Right lobe of liver (tissue), 6 donors: ENCODE measurements around the gene EXOC2. TPM values are rescaled to one million over a fixed set of nuclear protein-coding genes. Genes with fewer than 3 reads are reported as not detected.

Experiments
- ATAC-seq, 4 donors: fragments of 200-7000 bp; cut with Tn5 transposase; one replicate each; pipeline ENCODE4 v1.9.1; 2020; ENCODE audit warnings: mild to moderate bottlenecking in 4 of 4, moderate library complexity in 4 of 4
- DNase-seq, 3 donors: peaks; one replicate each; pipeline ENCODE4 v3.0.0-alpha.2; 2020
- H3K27ac ChIP-seq, 3 donors: fragments of 200-600 bp; one replicate each; pipeline ENCODE4 v1.8.0; 2022
- H3K27me3 ChIP-seq, 2 donors: fragments of 200-600 bp; one replicate each; pipeline ENCODE4 v1.8.0; 2022
- H3K36me3 ChIP-seq, 4 donors: fragments of 200-600 bp; sonication (generic) in 1 of 4; one replicate each; pipeline versions ENCODE4 v1.5.1 to v1.8.0; 2017 to 2022; ENCODE audit warnings: control low read depth in 1 of 4
- H3K4me1 ChIP-seq, 4 donors: fragments of 200-600 bp; sonication (generic) in 1 of 4; one replicate each; pipeline versions ENCODE4 v1.5.1 to v1.8.0; 2017 to 2022; ENCODE audit warnings: control low read depth in 1 of 4
- H3K4me3 ChIP-seq, 3 donors: fragments of 200-600 bp; one replicate each; pipeline ENCODE4 v1.8.0; 2022
- H3K9me3 ChIP-seq, 4 donors: fragments of 200-600 bp; sonication (generic) in 1 of 4; one replicate each; pipeline versions ENCODE4 v1.5.1 to v1.8.0; 2017 to 2022; ENCODE audit warnings: control low read depth in 1 of 4
- POLR2A ChIP-seq: fragments of 450-650 bp; IDR thresholded peaks from one replicate; pipeline ENCODE4 v1.6.1; 2017; ENCODE audit warnings: antibody characterized with exemption, mild to moderate bottlenecking
- WGBS: methylation state at CpG from one replicate; pipeline ENCODE4 v1.1.6; 2018; ENCODE audit warnings: low coverage, low lambda C conversion rate; ENCODE audit not compliant: insufficient coverage; ENCODE audit errors: missing lambda C conversion rate; 5-methylcytosine and 5-hydroxymethylcytosine counted together
- intact Hi-C, 2 donors: fragments of 100-400 bp; cut with DNase I; formaldehyde crosslinking; loops; one replicate each; pipeline versions ENCODE4 v1.11.2 to v1.14.1; 2022
- total RNA-seq, 6 experiments: library from RNA; depleted of rRNA in 2 of 6; stranded (reverse); fragments of >200 nt in 2 of 6; fragmentation: NEBNext Ultra II Directional in 3 of 6; extraction: Animal tissue kit (Norgen Biotek cat#: 25700) in 3 of 6; gene quantifications; one replicate each; pipeline versions ENCODE4 v1.1.0 to v1.2.4, GENCODE V29; 2016 to 2023
- TF ChIP-seq, protein P1 (sequence below), 4 donors: fragments of 200-600 bp in 3 of 4; fragments of 450-650 bp in 1 of 4; IDR thresholded peaks; one replicate each; pipeline versions ENCODE4 v1.5.1 to v1.8.0; 2016 to 2022; ENCODE audit warnings: antibody characterized with exemption in 4 of 4, mild to moderate bottlenecking in 2 of 4
- donor health status: DM: no; HTN: yes; CAD: no.
- donor health status: DM: no; HTN: no; CAD: no.
- donor health status: DM: no; HTN: no; CAD: no.
- donor health status: DM: no; HTN: yes; CAD: no.
- donor health status: DM: no; HTN: yes; CAD: no.

EXOC2 gene
- total RNA-seq, 6 experiments from 2014 or later: 7.1 to 12.8 (median 10.5) TPM

DNA sequence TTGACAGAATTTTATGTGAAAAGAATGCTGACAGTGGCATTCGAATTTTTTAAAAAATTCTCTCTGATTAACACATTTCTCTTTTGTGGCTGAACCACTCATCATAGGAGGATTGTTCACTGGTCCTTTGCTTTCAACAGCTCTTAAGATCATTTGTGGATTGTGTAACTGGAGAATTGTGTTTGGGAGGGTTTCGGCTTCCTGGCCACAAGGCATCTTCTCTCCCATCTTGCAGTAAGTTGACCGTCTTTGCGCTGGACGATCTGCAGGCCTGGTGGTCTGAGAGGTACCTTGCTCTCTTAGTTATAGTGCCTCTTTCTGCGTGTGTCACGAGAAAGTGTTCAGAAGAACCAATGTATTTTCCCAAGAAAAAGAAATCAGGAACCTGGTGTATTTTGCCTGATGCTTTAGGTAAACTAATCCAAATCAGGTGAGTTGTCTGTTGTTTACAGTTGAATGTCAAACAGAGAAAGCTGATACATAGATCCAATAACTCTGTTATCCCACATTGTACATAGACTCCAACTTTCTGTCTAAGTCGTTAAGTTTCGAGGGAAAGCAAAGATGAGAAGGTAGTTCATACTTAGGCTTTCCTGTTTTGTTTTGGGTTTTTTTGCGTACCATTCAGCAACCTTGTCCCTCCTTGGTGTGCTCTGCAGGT lies 14.8 kb upstream of the EXOC2 start:
- intact Hi-C loops: no loop called here
- no peak for ATAC-seq
- H3K27ac ChIP-seq: no peak overlapping the region
- H3K4me1 ChIP-seq: peaks cover 0 to 10% (median 3%) of the 10 kb centered on the region in 4 donors
- H3K36me3 ChIP-seq: no peaks in the 10 kb centered on the region
- no peaks in the 10 kb centered on the region for H3K27me3 ChIP-seq
- H3K9me3 ChIP-seq: no peaks in the 10 kb centered on the region
- 76% methylated on average over 10 of the region's 10 CpGs for WGBS
- H3K4me3 ChIP-seq: no peak overlapping the region
- TF ChIP-seq, protein P1, sequence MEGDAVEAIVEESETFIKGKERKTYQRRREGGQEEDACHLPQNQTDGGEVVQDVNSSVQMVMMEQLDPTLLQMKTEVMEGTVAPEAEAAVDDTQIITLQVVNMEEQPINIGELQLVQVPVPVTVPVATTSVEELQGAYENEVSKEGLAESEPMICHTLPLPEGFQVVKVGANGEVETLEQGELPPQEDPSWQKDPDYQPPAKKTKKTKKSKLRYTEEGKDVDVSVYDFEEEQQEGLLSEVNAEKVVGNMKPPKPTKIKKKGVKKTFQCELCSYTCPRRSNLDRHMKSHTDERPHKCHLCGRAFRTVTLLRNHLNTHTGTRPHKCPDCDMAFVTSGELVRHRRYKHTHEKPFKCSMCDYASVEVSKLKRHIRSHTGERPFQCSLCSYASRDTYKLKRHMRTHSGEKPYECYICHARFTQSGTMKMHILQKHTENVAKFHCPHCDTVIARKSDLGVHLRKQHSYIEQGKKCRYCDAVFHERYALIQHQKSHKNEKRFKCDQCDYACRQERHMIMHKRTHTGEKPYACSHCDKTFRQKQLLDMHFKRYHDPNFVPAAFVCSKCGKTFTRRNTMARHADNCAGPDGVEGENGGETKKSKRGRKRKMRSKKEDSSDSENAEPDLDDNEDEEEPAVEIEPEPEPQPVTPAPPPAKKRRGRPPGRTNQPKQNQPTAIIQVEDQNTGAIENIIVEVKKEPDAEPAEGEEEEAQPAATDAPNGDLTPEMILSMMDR (IDR thresholded peaks at IDR 0.05): no peak
- TF ChIP-seq POLR2A: no peak
- DNase-seq: no peak

DNA sequence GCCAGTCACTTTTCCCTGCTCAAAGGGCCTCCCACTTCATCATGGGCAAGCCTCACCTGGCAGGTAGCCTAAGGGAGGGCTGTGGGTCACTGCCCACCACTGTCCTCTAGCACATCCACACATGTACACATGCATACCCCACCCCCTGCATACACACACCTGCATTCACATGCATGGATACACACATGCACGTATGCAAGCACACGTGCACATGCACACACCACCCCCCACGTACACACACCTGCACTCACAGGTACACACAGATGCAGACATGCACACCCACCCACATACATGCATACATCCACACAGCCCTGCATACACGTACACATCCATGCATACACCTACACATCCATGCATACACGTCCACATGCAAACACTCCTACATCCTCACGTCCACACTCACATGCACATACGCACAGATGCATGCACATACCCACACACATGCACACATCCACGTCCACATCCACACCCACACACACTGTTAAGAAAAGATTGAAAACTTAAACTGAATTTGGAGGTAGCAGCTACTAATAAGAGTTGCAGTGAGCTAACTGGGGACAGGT lies 14.0 kb upstream of the EXOC2 start:
- H3K36me3 ChIP-seq: no peaks in the 10 kb centered on the region
- TF ChIP-seq POLR2A: no peak
- TF ChIP-seq, protein P1 (IDR thresholded peaks at IDR 0.05): no peak
- H3K4me3 ChIP-seq: no peak overlapping the region
- ATAC-seq (no peak), DNase-seq (no peak)
- peaks cover 0 to 10% (median 3%) of the 10 kb centered on the region in 4 donors for H3K4me1 ChIP-seq
- H3K27me3 ChIP-seq: no peaks in the 10 kb centered on the region
- H3K27ac ChIP-seq: no peak overlapping the region
- H3K9me3 ChIP-seq: no peaks in the 10 kb centered on the region
- 74% methylated on average over 8 of the region's 8 CpGs for WGBS
- intact Hi-C loops: no loop called here

DNA sequence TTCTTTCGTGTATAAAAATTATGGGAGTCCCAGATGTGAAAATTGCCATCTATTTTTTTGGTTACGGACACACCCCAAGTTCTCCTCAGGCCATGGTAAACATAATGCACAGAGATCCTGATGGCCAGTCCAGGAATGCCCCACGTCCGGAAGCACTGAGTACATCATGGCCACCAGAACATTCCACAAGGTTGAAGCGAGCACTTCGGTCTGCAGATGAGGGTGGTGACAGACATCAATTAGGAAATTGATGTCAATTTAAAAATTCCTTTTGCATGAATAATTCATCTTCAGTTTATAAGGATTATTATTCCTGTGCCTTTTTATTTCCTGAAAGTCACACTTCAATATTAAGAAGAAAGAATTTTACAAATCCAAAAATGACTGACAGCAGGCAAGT lies 13.2 kb upstream of the EXOC2 start:
- H3K4me1 ChIP-seq: peaks cover 0 to 10% (median 3%) of the 10 kb centered on the region in 4 donors
- TF ChIP-seq POLR2A: no peak
- TF ChIP-seq, protein P1 (IDR thresholded peaks at IDR 0.05): no peak
- H3K4me3 ChIP-seq: no peak overlapping the region
- no peaks in the 10 kb centered on the region for H3K27me3 ChIP-seq
- H3K36me3 ChIP-seq: no peaks in the 10 kb centered on the region
- intact Hi-C loops: no loop called here
- H3K27ac ChIP-seq: no peak overlapping the region
- DNase-seq (no peak), ATAC-seq (no peak)
- whole genome bisulfite sequencing: 86% methylated on average over 6 of the region's 6 CpGs
- no peaks in the 10 kb centered on the region for H3K9me3 ChIP-seq

DNA sequence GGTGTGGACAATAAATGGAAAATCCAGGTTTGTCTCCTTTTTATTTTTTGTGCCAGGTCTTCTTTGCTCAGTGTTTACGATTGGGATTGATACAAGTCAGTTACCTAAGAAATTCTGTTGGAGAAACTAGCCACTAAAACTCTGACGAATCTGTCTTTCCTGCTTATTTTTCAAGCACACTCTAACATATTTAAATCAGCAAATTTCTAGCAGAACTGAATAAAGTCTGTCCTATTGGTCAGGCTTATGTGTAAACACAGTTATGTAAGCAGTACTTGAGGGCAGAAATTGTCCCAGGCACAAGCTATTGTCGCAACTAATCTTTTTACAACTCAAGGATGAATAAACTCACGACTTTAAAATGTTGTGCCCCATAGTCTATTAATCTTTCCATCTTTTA lies 12.1 kb upstream of the EXOC2 start:
- WGBS: 7% methylated on average over 4 of the region's 4 CpGs
- intact Hi-C loops: no loop called here

More for the DNA sequence above, 12.1 kb upstream of the EXOC2 start:
- DNase-seq (no peak), ATAC-seq (peak; percentile 59 to 87 (median 84))
- Histone ChIP-seq H3K4me3 (no peak overlapping the region), H3K27ac (no peak overlapping the region), H3K9me3 (no peaks in the 10 kb centered on the region), H3K4me1 (peaks cover 0 to 10% (median 3%) of the 10 kb centered on the region in 4 donors), H3K36me3 (no peaks in the 10 kb centered on the region), H3K27me3 (no peaks in the 10 kb centered on the region)
- TF ChIP-seq, protein P1 (IDR thresholded peaks at IDR 0.05): no peak
- TF ChIP-seq POLR2A: no peak
